ENCODE data around the gene MRPL58. TPM values are rescaled to one million over a fixed set of nuclear protein-coding genes. Genes with fewer than 3 reads are reported as not detected.

Gene MRPL58
- total RNA-seq (1 to 10 TPM; 5.4 to 7.1 TPM), total RNA-seq (8.5 to 58.8 (median 18.8) reads per million in 172 experiments)
- polyA plus RNA-seq (2013, experiment 1 of 2) = 32.9 TPM
- 27.6 TPM for polyA plus RNA-seq (2013, experiment 2 of 2)

- Mint-ChIP-seq H3K4me1 (ENCODE audit: low read depth) (peaks cover 35% of the 10 kb centered on the region), H3K27ac (peak within 1 kb of the TSS; percentile 85), H3K27me3 (no peaks in the 10 kb centered on the region), H3K4me3 (peak within 1 kb of the TSS; percentile 96), H3K9me3 (no peaks in the 10 kb centered on the region), H3K36me3 (ENCODE audit: low read depth) (peaks cover 31% of the 10 kb centered on the region)
- intact Hi-C loops (cut with DNase I, micrococcal nuclease) = loop anchor here (1.0 to 2.0 kb wide), 4 partner anchors 22 to 50 kb away; partner anchors contain the start of genes ATP5PD (in 1 of the 2) and KCTD2 (in 1 of the 2)
- CTCF ChIA-PET = interaction anchor here (0.6 to 3.3 kb wide), 19 partner anchors 8 to 248 kb away, joined by 3 to 51 read pairs (median 7); partner anchors contain the start of genes ATP5PD, CDR2L, GGA3 and HID1
- Histone ChIP-seq H3K27ac (ENCODE audit: low read depth in 1 of 2, low read length in 2 of 2) (peak within 1 kb of the TSS; percentile 7 to 52), H3K36me3 (ENCODE audit: insufficient read depth, low read length) (peaks cover 12% of the 10 kb centered on the region), H3K9me3 (ENCODE audit: control insufficient read depth in 1 of 2, insufficient read depth in 1 of 2, low read length in 2 of 2) (no peaks in the 10 kb centered on the region), H3K4me1 (ENCODE audit: insufficient read depth, low read length) (peaks cover 18% of the 10 kb centered on the region), H3K4me3 (ENCODE audit: low read length) (peak within 1 kb of the TSS; percentile 95), H3K27me3 (ENCODE audit: control insufficient read depth in 1 of 2, insufficient read depth in 2 of 2, low read length in 2 of 2) (no peaks in the 10 kb centered on the region)
- ATAC-seq (ENCODE audit: poor library complexity) = peak; percentile 97
- peak; percentile 75 for TF ChIP-seq CTCF (IDR thresholded peaks at IDR 0.05)
- POLR2A ChIA-PET = interaction anchor here (0.5 to 3.7 kb wide), 28 partner anchors 12 to 655 kb away, joined by 3 to 61 read pairs (median 5); partner anchors contain the start of genes ARMC7, ATP5PD, CDR2L and GGA3
- DNase-seq = peak; percentile 62 to 90 (median 75)
These were observed at the start of gene MRPL58 for GRCh38 chr17:75012346-75013091. Gene MRPL58, plus strand, starts transcription at chr17:75012670. Its CDS starts 17 bp downstream, at chr17:75012687.

GRCh38 chr17:74963656-74964055, 48.8 kb upstream of the MRPL58 start:
- peaks cover 4% of the 10 kb centered on the region for H3K4me1 Mint-ChIP-seq (ENCODE audit: low read depth)
- Histone ChIP-seq H3K27ac (ENCODE audit: low read depth in 1 of 2, low read length in 2 of 2) (no peak overlapping the region), H3K27me3 (ENCODE audit: control insufficient read depth in 1 of 2, insufficient read depth in 2 of 2, low read length in 2 of 2) (no peaks in the 10 kb centered on the region), H3K9me3 (ENCODE audit: control insufficient read depth in 1 of 2, insufficient read depth in 1 of 2, low read length in 2 of 2) (no peaks in the 10 kb centered on the region), H3K4me1 (ENCODE audit: insufficient read depth, low read length) (peaks cover 12% of the 10 kb centered on the region), H3K36me3 (ENCODE audit: insufficient read depth, low read length) (no peaks in the 10 kb centered on the region), H3K4me3 (ENCODE audit: low read length) (no peak overlapping the region)
- POLR2A ChIA-PET = no interaction called here
- no peak overlapping the region for H3K27ac Mint-ChIP-seq
- no peak overlapping the region for H3K4me3 Mint-ChIP-seq
- CTCF ChIA-PET = interaction anchor here (4.5 kb wide), 1 partner anchor 48 kb away, joined by 51 read pairs; the partner anchor contains the start of gene MRPL58
- intact Hi-C loops (cut with DNase I, micrococcal nuclease) = loop anchor here (5.0 to 10.0 kb wide), 3 partner anchors 84 to 211 kb away; partner anchors contain the start of genes ATP5PD (in 2 of the 2) and KCTD2 (in 2 of the 2)
- no peak for ATAC-seq (ENCODE audit: poor library complexity)
- no peak for DNase-seq
- no peak for TF ChIP-seq CTCF (IDR thresholded peaks at IDR 0.05)
- H3K9me3 Mint-ChIP-seq = no peaks in the 10 kb centered on the region
- H3K36me3 Mint-ChIP-seq (ENCODE audit: low read depth) = no peaks in the 10 kb centered on the region
- no peaks in the 10 kb centered on the region for H3K27me3 Mint-ChIP-seq

- H3K4me1 ChIP-seq (ENCODE audit: insufficient read depth, low read length) = peaks cover 12% of the 10 kb centered on the region
- CTCF ChIA-PET = interaction anchor here (4.5 kb wide), 1 partner anchor 48 kb away, joined by 51 read pairs; the partner anchor contains the start of gene MRPL58
- ATAC-seq (ENCODE audit: poor library complexity) = no peak
- H3K9me3 Mint-ChIP-seq = no peaks in the 10 kb centered on the region
- intact Hi-C loops (cut with DNase I, micrococcal nuclease) = loop anchor here (5.0 to 10.0 kb wide), 3 partner anchors 83 to 210 kb away; partner anchors contain the start of genes ATP5PD (in 2 of the 2) and KCTD2 (in 2 of the 2)
- no peak for TF ChIP-seq CTCF (IDR thresholded peaks at IDR 0.05)
- peaks cover 4% of the 10 kb centered on the region for H3K4me1 Mint-ChIP-seq (ENCODE audit: low read depth)
- no peaks in the 10 kb centered on the region for H3K36me3 ChIP-seq (ENCODE audit: insufficient read depth, low read length)
- POLR2A ChIA-PET = no interaction called here
- no peak overlapping the region for H3K4me3 Mint-ChIP-seq
- no peaks in the 10 kb centered on the region for H3K27me3 ChIP-seq (ENCODE audit: control insufficient read depth in 1 of 2, insufficient read depth in 2 of 2, low read length in 2 of 2)
- H3K36me3 Mint-ChIP-seq (ENCODE audit: low read depth) = no peaks in the 10 kb centered on the region
- H3K27ac Mint-ChIP-seq = no peak overlapping the region
- H3K27me3 Mint-ChIP-seq = no peaks in the 10 kb centered on the region
- H3K9me3 ChIP-seq (ENCODE audit: control insufficient read depth in 1 of 2, insufficient read depth in 1 of 2, low read length in 2 of 2) = no peaks in the 10 kb centered on the region
- H3K27ac ChIP-seq (ENCODE audit: low read depth in 1 of 2, low read length in 2 of 2) = no peak overlapping the region
- no peak for DNase-seq
- H3K4me3 ChIP-seq (ENCODE audit: low read length) = no peak overlapping the region
These were observed 48.2 kb upstream of the MRPL58 start for GRCh38 chr17:74964246-74964761.
